Inflammatory macrophage (primary cell): ENCODE results near the gene SHLD3.
A peak's percentile ranks its signal among the peaks of the same experiment; 100 is the strongest.
"Not testable (repeated sequence)": the region's sequence is repeated elsewhere in the genome, so short reads cannot be mapped to it uniquely, and the experiment has no call there.

Source experiments
- DNase-seq, 2 donors: peaks; one replicate each; pipeline ENCODE4 v3.0.0-alpha.2; 2020 to 2022
- total RNA-seq, 18 experiments: gene quantifications; one replicate each; lab custom pipeline; 2026; ENCODE audit warnings: mixed read lengths in 6 of 18, inconsistent platforms in 2 of 18; lab: John Stamatoyannopoulos, UW

The SHLD3 gene, protein sequence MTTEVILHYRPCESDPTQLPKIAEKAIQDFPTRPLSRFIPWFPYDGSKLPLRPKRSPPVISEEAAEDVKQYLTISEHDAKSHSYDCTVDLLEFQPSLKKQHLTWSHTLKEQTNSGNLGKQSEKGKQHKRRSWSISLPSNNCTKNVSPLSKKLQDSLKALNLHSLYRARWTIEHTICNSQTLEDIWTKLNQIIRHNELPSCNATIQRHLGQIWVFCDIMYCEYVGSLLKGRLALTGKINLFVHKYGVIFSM
- total RNA-seq = 1.1 to 5.1 (median 2.8) reads per million in 18 experiments

- peak; percentile 86 to 90 for DNase-seq
Measured at GRCh38 chr5:65624571-65625555, at the start of gene SHLD3, which contains the start of gene TRAPPC13. Gene SHLD3 (plus strand): TSS chr5:65625027. CDS start chr5:65629588, 4,561 bp downstream. Gene TRAPPC13 (plus strand): TSS chr5:65625027. CDS start chr5:65625061, 34 bp downstream.

- DNase-seq = no peak
Measured at GRCh38 chr5:65577141-65577540, 47.7 kb upstream of the SHLD3 start.

DNA sequence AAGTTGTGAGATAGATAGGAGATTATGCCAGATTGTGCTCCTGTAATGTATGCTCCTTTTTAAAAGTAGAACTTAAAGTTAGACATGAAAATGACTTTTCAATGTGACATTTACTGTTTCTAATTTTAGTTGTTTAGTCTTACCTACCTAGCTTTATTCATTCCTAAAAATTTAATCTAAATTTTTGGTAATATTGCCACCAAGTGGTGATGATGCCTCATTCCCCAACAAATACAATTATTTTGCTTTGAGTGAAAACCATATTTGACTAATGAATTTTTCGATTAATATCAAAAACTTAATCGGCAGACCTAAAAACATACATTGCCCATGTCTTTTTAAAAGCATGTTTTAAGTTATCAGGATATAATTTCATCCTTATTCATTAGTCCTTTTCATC, 36.1 kb upstream of the SHLD3 start:
- no peak for DNase-seq

DNA sequence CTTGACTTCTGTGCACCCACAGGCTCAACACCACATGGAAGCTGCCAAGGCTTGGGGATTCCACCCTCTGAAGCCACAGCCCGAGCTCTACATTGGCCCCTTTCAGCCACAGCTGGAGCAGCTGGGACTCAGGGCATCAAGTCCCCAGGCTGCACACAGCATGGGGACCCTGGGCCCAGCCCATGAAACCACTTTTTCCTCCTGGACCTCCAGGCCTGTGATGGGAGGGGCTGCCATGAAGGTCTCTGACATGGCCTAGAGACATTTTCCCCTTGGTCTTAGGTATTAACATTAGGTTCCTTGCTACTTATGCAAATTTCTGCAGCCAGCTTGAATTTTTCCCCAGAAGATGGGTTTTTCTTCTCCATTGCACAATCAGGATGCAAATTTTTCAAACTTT, 23.1 kb upstream of the SHLD3 start:
- not testable (repeated sequence) for DNase-seq

- DNase-seq = no peak
Measured at GRCh38 chr5:65611524-65611923, 13.3 kb upstream of the SHLD3 start.

DNA sequence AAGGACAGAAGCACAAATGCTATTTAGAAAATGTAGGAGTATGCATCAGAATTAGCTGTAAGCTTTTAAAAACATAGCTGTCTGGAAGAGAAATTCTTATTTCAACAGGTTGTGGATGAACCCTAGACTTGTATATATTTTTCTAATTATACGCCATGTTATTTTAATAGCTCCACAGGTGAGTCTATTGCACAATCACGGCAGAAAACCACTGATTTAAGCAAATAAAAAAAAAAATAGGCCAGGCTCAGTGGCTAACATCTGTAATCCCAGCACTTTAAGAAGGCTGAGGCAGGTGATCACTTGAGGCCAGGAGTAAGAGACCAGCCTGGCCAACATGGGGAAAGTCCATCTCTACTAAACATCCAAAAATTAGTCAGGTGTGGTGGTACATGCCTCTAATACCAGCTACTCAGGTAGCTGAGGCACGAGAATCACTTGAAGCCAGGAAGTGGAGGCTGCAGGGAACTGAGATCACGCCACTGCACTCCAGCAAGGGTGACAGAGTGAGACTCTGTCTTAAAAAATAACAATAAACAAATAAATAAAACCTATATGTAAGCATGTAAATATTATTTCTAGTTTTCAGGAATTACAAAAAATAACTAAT, 12.4 kb upstream of the SHLD3 start:
- DNase-seq = no peak

- DNase-seq = no peak
Measured at GRCh38 chr5:65620021-65620420, 4.8 kb upstream of the SHLD3 start.

DNA sequence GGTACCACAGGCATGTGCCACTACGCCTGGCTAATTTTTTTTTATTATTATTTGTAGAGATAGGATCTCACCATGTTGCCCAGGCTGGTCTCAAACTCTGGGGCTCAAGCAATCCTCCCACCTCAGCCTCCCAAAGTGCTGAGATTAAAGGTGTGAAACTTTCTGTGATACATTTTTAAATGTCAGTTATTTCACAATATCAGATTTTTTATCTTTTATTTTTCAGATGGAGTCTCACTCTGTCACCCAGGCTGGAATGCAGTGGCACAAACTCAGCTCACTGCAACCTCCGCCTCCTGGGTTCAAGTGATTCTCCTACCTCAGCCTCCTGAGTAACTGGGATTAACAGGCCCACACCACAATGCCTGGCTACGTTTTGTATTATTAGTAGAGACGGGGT, 2.9 kb upstream of the SHLD3 start:
- not testable (repeated sequence) for DNase-seq

DNA sequence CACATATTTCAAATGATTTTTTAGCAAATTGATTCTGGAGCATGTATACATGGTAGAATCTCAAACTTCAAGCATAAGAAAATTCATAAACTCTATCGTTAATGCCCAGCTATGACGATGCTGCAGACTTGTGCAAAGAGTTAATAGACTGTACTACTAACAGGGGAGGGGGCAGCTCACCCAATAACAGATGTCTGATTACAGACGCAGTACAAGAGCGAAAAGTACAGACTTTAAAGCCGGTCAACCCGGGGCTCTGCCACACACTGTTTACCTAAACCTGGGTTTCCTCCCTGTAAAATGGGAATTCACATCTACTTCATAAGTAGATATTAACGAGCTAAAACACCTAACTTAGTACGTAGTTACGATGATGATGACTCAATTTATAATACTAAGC, 1.3 kb upstream of the SHLD3 start:
- DNase-seq = no peak

GRCh38 chr5:65624025-65624570, 729 bp upstream of the SHLD3 start, which contains the start of gene TRIM23:
Gene TRIM23 (minus strand): TSS chr5:65624333. CDS start chr5:65624274, 59 bp downstream.
- peak; percentile 93 to 96 for DNase-seq

DNA sequence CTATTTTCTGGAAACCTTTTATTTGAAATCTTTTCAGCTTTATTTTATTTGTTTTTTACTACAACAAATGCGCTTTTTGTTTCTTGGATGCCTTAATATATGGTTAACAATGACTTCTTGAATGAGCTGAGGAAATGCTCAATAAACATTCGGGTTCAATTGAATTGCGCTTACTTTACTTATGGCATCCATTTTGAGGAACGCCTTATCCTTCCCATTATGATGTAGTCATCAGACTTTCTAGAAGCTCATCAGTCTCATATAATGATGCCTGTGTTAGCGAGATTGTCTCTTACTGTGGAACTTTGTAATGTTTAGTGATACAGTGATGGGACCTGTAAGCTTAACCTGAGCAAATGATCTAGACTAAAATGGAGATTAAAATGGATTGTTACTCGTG, 916 bp downstream of the SHLD3 start:
- no peak for DNase-seq

DNA sequence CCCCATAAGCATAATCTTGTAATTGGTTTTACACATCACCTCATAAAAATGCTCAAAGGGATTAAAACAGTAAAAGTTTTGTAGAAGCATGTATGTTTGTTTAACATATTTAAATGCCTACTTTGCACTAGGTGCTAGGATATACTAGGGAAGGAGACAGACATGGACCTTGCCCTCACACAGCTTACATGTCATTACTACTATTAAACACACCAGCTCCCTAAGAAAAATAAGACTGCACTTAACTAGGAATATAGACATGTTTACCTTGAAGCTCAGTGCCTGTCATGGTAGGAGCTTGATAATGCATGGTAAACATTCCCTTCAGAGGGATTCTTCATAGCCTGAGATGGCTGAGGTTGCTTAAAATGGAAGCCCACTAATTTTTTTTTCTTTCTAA, 6.2 kb downstream of the SHLD3 start:
- DNase-seq = no peak

DNA sequence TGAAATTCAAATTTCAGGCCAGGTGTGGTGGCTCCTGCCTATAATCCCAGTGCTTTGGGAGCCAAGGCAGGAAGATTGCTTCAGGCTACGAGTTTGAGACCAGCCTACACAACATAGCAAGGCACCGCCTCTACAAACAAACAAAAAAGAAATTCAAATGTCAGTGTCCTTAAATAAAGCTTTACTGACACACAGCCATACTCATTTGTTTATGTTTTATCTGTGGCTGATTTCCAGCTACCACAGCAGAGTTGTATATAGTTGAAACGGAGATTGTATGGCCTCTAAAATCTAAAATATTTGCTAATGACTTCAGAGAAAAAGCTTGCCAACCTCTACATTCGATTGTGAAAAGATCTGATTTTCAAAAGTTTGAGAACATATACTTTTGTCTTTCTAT, 15.4 kb downstream of the SHLD3 start:
- DNase-seq = no peak

DNA sequence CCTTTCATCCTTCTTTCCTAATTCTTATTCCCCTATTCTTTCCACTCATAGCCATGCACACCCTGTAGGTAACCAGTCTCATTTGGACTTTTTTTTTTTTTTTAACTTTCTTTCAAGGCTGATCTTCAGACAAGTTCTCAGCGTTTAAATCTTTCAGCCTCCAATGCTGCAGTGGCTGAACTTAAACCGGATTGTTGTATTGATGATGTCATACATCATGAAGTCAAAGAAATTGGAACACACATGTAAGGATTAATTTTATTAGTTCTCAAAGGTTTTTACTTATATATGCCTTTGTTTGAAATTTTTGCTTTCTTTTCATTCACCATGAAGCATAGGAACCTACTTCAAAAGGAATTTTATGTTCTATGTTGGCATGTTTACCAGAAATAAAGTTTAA, 22.1 kb downstream of the SHLD3 start:
- DNase-seq = no peak

GRCh38 chr5:65647941-65648340, 23.1 kb downstream of the SHLD3 start:
- DNase-seq = no peak

DNA sequence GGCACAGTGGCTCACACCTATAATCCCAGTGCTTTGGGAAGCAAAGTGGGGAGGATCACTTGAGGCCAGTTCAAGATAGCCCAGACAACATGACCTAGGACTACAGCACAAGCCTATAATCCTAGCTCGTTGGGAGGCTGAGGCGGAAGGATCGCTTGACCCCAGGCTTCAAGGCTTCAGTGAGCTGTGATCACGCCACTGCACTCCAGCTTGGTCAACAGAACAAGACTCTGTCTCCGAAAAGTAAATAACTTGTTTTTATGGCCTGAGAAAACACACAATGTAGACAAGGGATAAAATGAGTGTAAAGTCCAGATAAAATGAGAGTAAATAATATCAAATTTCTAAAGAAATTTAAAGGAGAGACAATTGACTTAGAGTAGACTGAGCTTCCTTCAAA, 26.3 kb downstream of the SHLD3 start:
- DNase-seq = no peak

GRCh38 chr5:65654713-65655112, 29.9 kb downstream of the SHLD3 start:
- no peak for DNase-seq

DNA sequence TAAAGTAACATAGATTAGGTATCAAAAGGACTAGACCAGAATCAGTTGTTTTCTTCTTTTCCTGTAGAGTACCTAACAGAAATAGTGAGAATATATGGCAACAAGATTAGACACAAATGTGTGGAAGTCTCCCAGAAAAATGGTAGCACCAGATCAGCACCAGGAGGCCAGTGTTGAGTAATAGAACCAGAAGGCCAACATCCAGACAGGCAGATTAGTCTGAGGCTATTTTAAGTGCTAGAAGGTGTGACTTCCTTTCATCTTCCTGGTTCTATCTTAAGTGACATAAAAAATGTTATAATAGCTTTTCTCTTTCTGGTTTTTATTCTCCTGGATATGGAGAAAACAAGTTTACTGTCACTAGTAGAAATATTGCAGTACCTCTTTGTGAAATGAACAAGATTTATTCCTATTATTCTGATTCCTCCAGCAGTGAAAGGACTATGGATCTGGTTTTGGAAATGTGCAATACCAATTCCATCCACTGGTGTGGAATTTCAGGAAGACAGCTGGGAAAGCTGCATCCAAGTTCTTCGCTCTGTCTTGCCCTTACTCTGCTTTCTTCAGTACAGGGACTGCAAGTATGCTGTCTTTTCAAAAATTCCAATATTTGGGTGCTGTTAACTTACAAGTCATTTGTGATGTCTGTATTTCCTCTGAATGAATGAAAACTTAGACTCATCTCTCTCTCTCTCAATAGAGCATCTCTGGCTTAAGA, 39.1 kb downstream of the SHLD3 start:
- DNase-seq = no peak

- DNase-seq = peak; percentile 19 to 40
Measured at GRCh38 chr5:65668696-65669095, 43.9 kb downstream of the SHLD3 start.

DNA sequence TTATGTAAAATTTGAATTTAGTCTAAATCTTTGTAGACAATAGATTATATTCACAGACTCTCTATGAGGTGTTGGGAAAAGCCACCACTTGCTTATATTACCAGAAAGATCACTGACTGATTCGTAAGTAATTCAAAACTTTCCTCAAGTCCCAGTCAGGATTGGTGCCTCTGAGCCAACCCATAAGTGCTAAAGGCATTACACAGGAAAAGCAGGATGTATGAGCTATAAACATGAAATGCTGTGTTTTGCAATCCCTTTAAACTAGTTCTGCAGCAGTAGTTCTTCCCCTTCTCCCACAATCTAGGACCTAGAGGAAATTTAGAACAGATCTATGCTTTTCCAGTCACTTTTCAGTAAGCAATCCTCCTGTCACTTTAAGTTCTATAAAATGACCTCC, 48.0 kb downstream of the SHLD3 start:
- DNase-seq = peak; percentile 57 to 64

- DNase-seq = no peak
Measured at GRCh38 chr5:65674749-65675148, 49.9 kb downstream of the SHLD3 start.

GRCh38 chr5:65676056-65676455, 51.2 kb downstream of the SHLD3 start:
- DNase-seq = peak; percentile 54 to 74
